GM18505 (cell line): ENCODE data around the gene FBLN1.
"Not testable (repeated sequence)": the region's sequence is repeated elsewhere in the genome, so short reads cannot be mapped to it uniquely, and the experiment has no call there.

Experiments used
- ATAC-seq: cut with Tn5 transposase; IDR thresholded peaks from one replicate; pipeline ENCODE4 v1.9.1; 2021; ENCODE audit not compliant: unreplicated experiment
- POLR2A ChIP-seq: IDR thresholded peaks from 4 replicates; pipeline ENCODE4 v1.6.1; 2011; ENCODE audit warnings: borderline replicate concordance; ENCODE audit not compliant: insufficient read depth, insufficient read length; ENCODE audit errors: extremely low read depth

Gene FBLN1

GRCh38 chr22:45600790-45601730, 98.4 kb downstream of the FBLN1 start:
- ATAC-seq: no peak
- no peak for TF ChIP-seq POLR2A

DNA sequence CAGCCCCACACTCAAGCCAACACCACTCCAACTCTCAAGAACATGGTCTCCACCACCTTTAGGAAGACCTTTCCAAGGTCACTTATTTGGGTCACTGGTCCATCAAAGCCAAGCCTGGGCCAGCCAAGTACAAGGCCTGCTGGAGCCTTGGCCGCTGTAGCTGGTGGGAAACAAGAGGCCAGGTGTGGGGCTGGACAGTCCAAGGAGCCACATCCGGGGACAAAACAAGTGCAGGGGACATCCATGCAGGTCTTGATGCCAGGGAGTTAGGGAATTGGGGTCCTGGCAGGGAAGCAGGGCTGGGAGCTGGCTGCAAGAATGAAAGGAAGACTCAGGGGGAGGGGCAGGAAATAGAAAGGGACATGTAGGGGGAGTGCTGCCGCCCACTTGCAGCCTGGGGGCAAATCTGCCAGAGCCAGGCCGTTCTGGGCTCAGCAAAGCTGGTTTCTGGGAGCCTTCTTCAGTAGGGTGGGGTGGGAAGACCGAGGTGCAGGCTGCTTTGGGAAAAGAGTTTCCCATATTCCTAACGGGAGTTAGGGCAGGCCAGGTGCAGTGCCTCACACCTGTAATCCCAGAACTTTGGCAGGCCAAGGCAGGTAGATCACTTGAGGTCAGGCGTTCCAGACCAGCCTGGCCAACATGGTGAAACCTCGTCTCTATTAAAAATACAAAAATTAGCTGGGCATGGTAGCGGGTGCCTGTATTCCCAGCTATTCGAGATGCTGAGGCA, 99.5 kb downstream of the FBLN1 start:
- no peak for ATAC-seq
- no peak for TF ChIP-seq POLR2A

GRCh38 chr22:45602824-45603595, 100.3 kb downstream of the FBLN1 start:
- ATAC-seq: no peak
- TF ChIP-seq POLR2A: no peak

DNA sequence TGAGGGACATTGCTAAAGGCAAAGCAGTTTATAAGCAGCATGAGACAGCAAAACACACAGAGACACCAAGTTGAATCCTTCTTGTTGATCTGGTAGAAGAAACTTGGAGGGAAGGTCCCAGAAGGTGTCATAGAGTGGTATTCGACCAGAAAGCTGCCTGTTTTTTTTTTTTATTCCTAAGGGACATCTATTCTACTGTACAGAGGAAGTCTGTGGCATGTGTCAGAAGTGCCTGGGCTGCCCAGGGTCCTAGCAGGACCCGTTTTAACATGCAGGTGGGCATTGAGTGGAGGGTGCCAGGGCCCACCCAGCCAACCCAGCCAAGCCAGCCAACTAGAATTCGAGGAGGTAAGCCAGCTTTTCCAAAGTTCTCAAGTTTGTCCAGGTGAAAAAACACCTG, 100.9 kb downstream of the FBLN1 start:
- no peak for ATAC-seq
- TF ChIP-seq POLR2A: no peak

- not testable (repeated sequence) for ATAC-seq
These were observed 105.4 kb downstream of the FBLN1 start for GRCh38 chr22:45608045-45608444.

GRCh38 chr22:45608763-45609180, 106.1 kb downstream of the FBLN1 start:
- no peak for ATAC-seq
- TF ChIP-seq POLR2A: no peak

DNA sequence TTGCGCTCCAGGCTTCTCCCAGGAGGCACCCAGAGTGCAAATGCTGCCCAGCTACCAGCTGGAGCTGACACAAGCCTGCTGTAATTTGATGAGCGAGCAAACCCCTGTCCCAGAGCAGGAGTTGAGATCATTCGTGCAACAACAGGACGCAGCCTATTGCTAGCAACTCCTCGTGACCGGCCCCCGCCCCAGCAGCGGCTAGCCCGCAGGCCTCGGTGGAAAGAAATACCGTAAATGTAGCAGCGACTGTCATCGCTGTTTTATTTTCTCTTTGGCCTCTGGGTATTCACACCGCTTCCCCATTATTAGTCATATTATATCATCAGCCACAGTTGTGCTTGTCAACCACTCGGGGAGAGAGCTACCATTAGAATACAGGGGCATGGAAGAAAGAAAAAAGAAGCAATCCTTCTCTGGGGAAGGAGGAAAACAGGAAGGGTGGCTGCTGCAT, 109.8 kb downstream of the FBLN1 start:
- ATAC-seq: no peak
- TF ChIP-seq POLR2A: no peak

- no peak for ATAC-seq
These were observed 110.3 kb downstream of the FBLN1 start for GRCh38 chr22:45612940-45613339.

DNA sequence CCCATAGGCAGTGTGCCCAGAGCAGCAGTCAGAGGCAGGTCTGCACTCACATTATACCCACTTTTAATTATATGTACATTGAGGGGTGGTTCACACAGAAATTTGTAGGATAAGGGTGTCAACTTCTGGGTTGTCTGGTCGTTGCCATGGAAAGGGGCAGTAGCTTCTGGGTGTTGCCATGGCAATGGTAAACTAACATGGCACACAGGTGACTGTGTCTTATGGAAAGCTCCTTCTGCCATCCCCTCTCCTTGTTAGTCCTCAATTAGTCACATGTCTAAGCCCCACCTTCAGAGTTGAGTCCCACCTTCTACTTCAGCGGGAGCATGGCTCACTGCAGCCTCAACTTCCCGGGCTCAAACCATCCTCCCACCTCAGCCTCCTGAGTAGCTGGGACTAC, 112.7 kb downstream of the FBLN1 start:
- ATAC-seq: no peak
- no peak for TF ChIP-seq POLR2A

More at GRCh38 chr22:45612940-45613339, 110.3 kb downstream of the FBLN1 start:
- TF ChIP-seq POLR2A: no peak

GRCh38 chr22:45616432-45616831, 113.7 kb downstream of the FBLN1 start:
- no peak for ATAC-seq
- TF ChIP-seq POLR2A: no peak

GRCh38 chr22:45617948-45618347, 115.3 kb downstream of the FBLN1 start:
- no peak for ATAC-seq
- no peak for TF ChIP-seq POLR2A

GRCh38 chr22:45620706-45621105, 118.0 kb downstream of the FBLN1 start:
- no peak for TF ChIP-seq POLR2A
- no peak for ATAC-seq
